Measurements from ENCODE around the gene SETDB2. TPM values are rescaled to one million over a fixed set of nuclear protein-coding genes. Genes with fewer than 3 reads are reported as not detected.
A peak's percentile ranks its signal among the peaks of the same experiment; 100 is the strongest.

Gene SETDB2
- total RNA-seq, 1 experiment from 2014 or later, result 2.7 TPM

- peak; percentile 31 for DNase-seq
- no TSS peak for BruUV-seq (replicated peaks)
- intact Hi-C loops (cut with micrococcal nuclease), result no loop called here
- no peak overlapping the region for H2AFZ ChIP-seq (ENCODE audit: low read length)
- ATAC-seq, result no peak
- H3K4me1 ChIP-seq (ENCODE audit: insufficient read depth, low read length), result peaks cover 22% of the 10 kb centered on the region
- no peaks in the 10 kb centered on the region for H3K36me3 ChIP-seq (ENCODE audit: low read depth, low read length)
- no peak for TF ChIP-seq CTCF (conservative IDR thresholded peaks at IDR 0.05; ENCODE audit: low read depth, low read length)
- POLR2A ChIA-PET (ENCODE audit: unreplicated experiment), result no interaction called here
- CTCF ChIA-PET, result no interaction called here
- H3F3A ChIP-seq (ENCODE audit: low read length, unreplicated experiment), result no peaks in the 10 kb centered on the region
- H3K9ac ChIP-seq (ENCODE audit: low read length), result no peak overlapping the region
- H4K20me1 ChIP-seq (ENCODE audit: low read length), result no peaks in the 10 kb centered on the region
- H3K27ac ChIP-seq (ENCODE audit: low read length), result peak overlapping the region; percentile 83
- no peaks in the 10 kb centered on the region for H3K27me3 ChIP-seq (ENCODE audit: low read length)
- H3K4me2 ChIP-seq (ENCODE audit: low read length), result peak overlapping the region; percentile 16; the same call in 1 of the 2 replicates
- no peaks in the 10 kb centered on the region for H3K9me3 ChIP-seq (ENCODE audit: low read length)
- H3K79me2 ChIP-seq (ENCODE audit: low read length), result no peaks in the 10 kb centered on the region
- no peaks in the 10 kb centered on the region for H3K9me2 ChIP-seq (replicated peaks; ENCODE audit: low read length)
- H3K4me3 ChIP-seq (ENCODE audit: low read length), result no peak overlapping the region
Observed at GRCh38 chr13:49400755-49401659, 43.1 kb upstream of the SETDB2 start.

GRCh38 chr13:49403996-49404702 is 39.9 kb upstream of the SETDB2 start:
- Histone ChIP-seq H3K4me3 (ENCODE audit: low read length) (no peak overlapping the region), H3K4me2 (ENCODE audit: low read length) (no peak overlapping the region), H3K9ac (ENCODE audit: low read length) (no peak overlapping the region), H2AFZ (ENCODE audit: low read length) (no peak overlapping the region), H3K9me3 (ENCODE audit: low read length) (no peaks in the 10 kb centered on the region), H4K20me1 (ENCODE audit: low read length) (no peaks in the 10 kb centered on the region), H3K27me3 (ENCODE audit: low read length) (no peaks in the 10 kb centered on the region), H3F3A (ENCODE audit: low read length, unreplicated experiment) (no peaks in the 10 kb centered on the region), H3K4me1 (ENCODE audit: insufficient read depth, low read length) (peaks cover 22% of the 10 kb centered on the region), H3K79me2 (ENCODE audit: low read length) (no peaks in the 10 kb centered on the region), H3K27ac (ENCODE audit: low read length) (no peak overlapping the region), H3K9me2 (replicated peaks; ENCODE audit: low read length) (no peaks in the 10 kb centered on the region), H3K36me3 (ENCODE audit: low read depth, low read length) (no peaks in the 10 kb centered on the region)
- TF ChIP-seq CTCF (conservative IDR thresholded peaks at IDR 0.05; ENCODE audit: low read depth, low read length), result no peak
- TF ChIP-seq EZH2 (IDR thresholded peaks at IDR 0.05; ENCODE audit: low read length, unreplicated experiment), result no peak
- TF ChIP-seq EZH2phosphoT487 (IDR thresholded peaks at IDR 0.05; ENCODE audit: borderline replicate concordance, low read length), result no peak
- CTCF ChIA-PET, result no interaction called here
- POLR2A ChIA-PET (ENCODE audit: unreplicated experiment), result no interaction called here
- BruUV-seq (replicated peaks), result no TSS peak
- intact Hi-C loops (cut with micrococcal nuclease), result no loop called here
- ATAC-seq, result no peak
- DNase-seq, result no peak

- Histone ChIP-seq H3K27ac (ENCODE audit: low read length) (no peak overlapping the region), H3F3A (ENCODE audit: low read length, unreplicated experiment) (no peaks in the 10 kb centered on the region), H3K27me3 (ENCODE audit: low read length) (no peaks in the 10 kb centered on the region), H3K79me2 (ENCODE audit: low read length) (no peaks in the 10 kb centered on the region), H2AFZ (ENCODE audit: low read length) (no peak overlapping the region), H3K4me1 (ENCODE audit: insufficient read depth, low read length) (peaks cover 18% of the 10 kb centered on the region), H3K4me3 (ENCODE audit: low read length) (no peak overlapping the region), H4K20me1 (ENCODE audit: low read length) (no peaks in the 10 kb centered on the region), H3K9me3 (ENCODE audit: low read length) (no peaks in the 10 kb centered on the region), H3K9ac (ENCODE audit: low read length) (no peak overlapping the region), H3K9me2 (replicated peaks; ENCODE audit: low read length) (no peaks in the 10 kb centered on the region), H3K36me3 (ENCODE audit: low read depth, low read length) (no peaks in the 10 kb centered on the region), H3K4me2 (ENCODE audit: low read length) (no peak overlapping the region)
- DNase-seq (no peak), ATAC-seq (no peak)
- TF ChIP-seq EZH2phosphoT487 (IDR thresholded peaks at IDR 0.05; ENCODE audit: borderline replicate concordance, low read length) (no peak), EZH2 (IDR thresholded peaks at IDR 0.05; ENCODE audit: low read length, unreplicated experiment) (no peak), CTCF (conservative IDR thresholded peaks at IDR 0.05; ENCODE audit: low read depth, low read length) (no peak)
- CTCF ChIA-PET, result no interaction called here
- intact Hi-C loops (cut with micrococcal nuclease), result no loop called here
- POLR2A ChIA-PET (ENCODE audit: unreplicated experiment), result no interaction called here
- no TSS peak for BruUV-seq (replicated peaks)
Observed at GRCh38 chr13:49404703-49405020, 39.4 kb upstream of the SETDB2 start.

All from PC-3 (cell line).